CD4-positive, alpha-beta T cell (primary cell): ENCODE data around the gene PIK3AP1. TPM values are rescaled to one million over a fixed set of nuclear protein-coding genes. Genes with fewer than 3 reads are reported as not detected.

Source experiments
- ATAC-seq: fragments of 200-7000 bp; cut with Tn5 transposase; one replicate; pipeline ENCODE4 v1.10.0; 2022; ENCODE audit warnings: mild to moderate bottlenecking; ENCODE audit not compliant: poor library complexity
- CTCF ChIA-PET: fragments of 350-600 bp; sonication (Branson Sonifier 250); formaldehyde crosslinking; loops from one replicate; lab custom pipeline; 2021; ENCODE audit warnings: antibody characterized with exemption, inconsistent platforms; lab: Charles Lee
- POLR2A ChIA-PET: fragments of 350-600 bp; sonication (Branson Sonifier 250); formaldehyde crosslinking; loops from one replicate; lab custom pipeline; 2021; ENCODE audit warnings: antibody characterized with exemption, inconsistent platforms; lab: Charles Lee
- DNase-seq, 14 experiments: peaks; one replicate each; pipeline ENCODE4 v3.0.0-alpha.2; 2013 to 2020; ENCODE audit warnings: mixed read lengths in 2 of 14
- H3K27ac ChIP-seq, 2 donors: one replicate each; pipeline versions ENCODE4 v1.5.1 to v1.7.0; 2013; ENCODE audit warnings: low read length in 2 of 2, low read depth in 1 of 2, mild to moderate bottlenecking in 1 of 2
- H3K27me3 ChIP-seq, 2 experiments: 1 replicate in 1 of 2; 2 replicates in 1 of 2; pipeline versions ENCODE4 v1.6.1 to v1.7.0; 2013; ENCODE audit warnings: low read length in 2 of 2, control low read depth in 1 of 2, mild to moderate bottlenecking in 1 of 2, moderate library complexity in 1 of 2; ENCODE audit not compliant: insufficient read depth in 2 of 2, control insufficient read depth in 1 of 2
- H3K36me3 ChIP-seq: one replicate; pipeline ENCODE4 v1.6.1; 2013; ENCODE audit warnings: low read length, control low read depth; ENCODE audit not compliant: insufficient read depth
- H3K4me1 ChIP-seq: one replicate; pipeline ENCODE4 v1.6.1; 2013; ENCODE audit warnings: low read length, control low read depth; ENCODE audit not compliant: insufficient read depth
- H3K4me3 ChIP-seq: one replicate; pipeline ENCODE4 v1.5.1; 2013; ENCODE audit warnings: mild to moderate bottlenecking, low read length, moderate library complexity
- H3K9me3 ChIP-seq, 2 experiments: 1 replicate in 1 of 2; 2 replicates in 1 of 2; pipeline versions ENCODE4 v1.6.1 to v1.7.0; 2013; ENCODE audit warnings: low read length in 2 of 2, mild to moderate bottlenecking in 2 of 2, control low read depth in 1 of 2, moderate library complexity in 1 of 2; ENCODE audit not compliant: control insufficient read depth in 1 of 2, insufficient read depth in 1 of 2
- H3K27ac Mint-ChIP-seq: one replicate; pipeline ENCODE4 v1.8.0; 2020; ENCODE audit warnings: mixed read lengths
- H3K27me3 Mint-ChIP-seq: one replicate; pipeline ENCODE4 v1.8.0; 2021; ENCODE audit warnings: mixed read lengths
- H3K36me3 Mint-ChIP-seq: one replicate; pipeline ENCODE4 v1.8.0; 2021; ENCODE audit warnings: low read depth, mixed read lengths
- H3K4me1 Mint-ChIP-seq: one replicate; pipeline ENCODE4 v1.8.0; 2021; ENCODE audit warnings: low read depth, mixed read lengths
- H3K4me3 Mint-ChIP-seq: one replicate; pipeline ENCODE4 v1.8.0; 2020; ENCODE audit warnings: mild to moderate bottlenecking, mixed read lengths
- H3K9me3 Mint-ChIP-seq: one replicate; pipeline ENCODE4 v1.8.0; 2020; ENCODE audit warnings: mixed read lengths
- CTCF ChIP-seq: fragments of 200-600 bp; IDR thresholded peaks from one replicate; pipeline ENCODE4 v1.8.0; 2022; ENCODE audit warnings: antibody characterized with exemption, mild to moderate bottlenecking
- intact Hi-C, 2 experiments: fragments of 100-400 bp; cut with DNase I in 1 of 2; cut with micrococcal nuclease in 1 of 2; formaldehyde crosslinking; loops; one replicate each; pipeline versions ENCODE4 v1.15.1 to v1.9.0; 2023 to 2025; cut with DNase I, micrococcal nuclease
- total RNA-seq, 174 experiments: library from RNA in 2 of 174; stranded (reverse) in 2 of 174; gene quantifications; one replicate each; pipeline ENCODE4 v1.2.3 and lab custom pipeline; 2021 to 2026

The PIK3AP1 gene
- total RNA-seq, 2 experiments from 2014 or later = 0.58 to 0.59 TPM

- peaks cover 9% of the 10 kb centered on the region for H3K4me1 ChIP-seq
- H3K27ac ChIP-seq = no peak overlapping the region
- ChIA-PET CTCF (no interaction called here), POLR2A (no interaction called here)
- Mint-ChIP-seq H3K4me1 (peaks cover 66% of the 10 kb centered on the region), H3K27ac (no peak overlapping the region), H3K36me3 (peaks cover 94% of the 10 kb centered on the region), H3K4me3 (no peak overlapping the region), H3K9me3 (no peaks in the 10 kb centered on the region), H3K27me3 (no peaks in the 10 kb centered on the region)
- ATAC-seq (no peak), DNase-seq (no peak)
- TF ChIP-seq CTCF = no peak
- no peaks in the 10 kb centered on the region for H3K27me3 ChIP-seq
- no peak overlapping the region for H3K4me3 ChIP-seq
- intact Hi-C loops = no loop called here
- H3K36me3 ChIP-seq = peaks cover 34% of the 10 kb centered on the region
- no peaks in the 10 kb centered on the region for H3K9me3 ChIP-seq
Measured at GRCh38 chr10:96568402-96568801, 151.9 kb downstream of the PIK3AP1 start.

- Mint-ChIP-seq H3K27me3 (no peaks in the 10 kb centered on the region), H3K4me3 (no peak overlapping the region), H3K27ac (no peak overlapping the region), H3K4me1 (peaks cover 42% of the 10 kb centered on the region), H3K9me3 (no peaks in the 10 kb centered on the region), H3K36me3 (peaks cover 93% of the 10 kb centered on the region)
- H3K4me1 ChIP-seq = peaks cover 9% of the 10 kb centered on the region
- DNase-seq = no peak
- ChIA-PET CTCF (interaction anchor here (1.5 kb wide), 1 partner anchor 19 kb away, joined by 3 read pairs; no protein-coding TSS in a partner anchor), POLR2A (interaction anchor here (0.9 kb wide), 1 partner anchor 22 kb away, joined by 3 read pairs; no protein-coding TSS in a partner anchor)
- intact Hi-C loops = no loop called here
- no peak overlapping the region for H3K4me3 ChIP-seq
- H3K27ac ChIP-seq = no peak overlapping the region
- ATAC-seq = no peak
- no peaks in the 10 kb centered on the region for H3K9me3 ChIP-seq
- TF ChIP-seq CTCF = no peak
- no peaks in the 10 kb centered on the region for H3K27me3 ChIP-seq
- H3K36me3 ChIP-seq = peaks cover 44% of the 10 kb centered on the region
Measured at GRCh38 chr10:96565774-96566173, 154.5 kb downstream of the PIK3AP1 start.

- no peaks in the 10 kb centered on the region for H3K27me3 ChIP-seq
- ChIA-PET CTCF (no interaction called here), POLR2A (interaction anchor here (0.7 kb wide), 1 partner anchor 26 kb away, joined by 3 read pairs; no protein-coding TSS in a partner anchor)
- Mint-ChIP-seq H3K4me1 (peaks cover 5% of the 10 kb centered on the region), H3K27ac (no peak overlapping the region), H3K36me3 (peaks cover 73% of the 10 kb centered on the region), H3K4me3 (no peak overlapping the region), H3K9me3 (no peaks in the 10 kb centered on the region), H3K27me3 (no peaks in the 10 kb centered on the region)
- H3K27ac ChIP-seq = no peak overlapping the region
- no peak for TF ChIP-seq CTCF
- no peaks in the 10 kb centered on the region for H3K9me3 ChIP-seq
- H3K4me1 ChIP-seq = no peaks in the 10 kb centered on the region
- ATAC-seq = no peak
- H3K36me3 ChIP-seq = peaks cover 62% of the 10 kb centered on the region
- intact Hi-C loops = no loop called here
- DNase-seq = no peak
- no peak overlapping the region for H3K4me3 ChIP-seq
Measured at GRCh38 chr10:96560966-96561887, 159.1 kb downstream of the PIK3AP1 start.
